ENCODE results near the gene PRPF39. TPM values are rescaled to one million over a fixed set of nuclear protein-coding genes. Genes with fewer than 3 reads are reported as not detected.

PRPF39 gene
- total and polyA plus RNA-seq, 3 donors from 2014 or later = 14.6 to 41.1 (median 30.9) TPM

GRCh38 chr14:45128963-45129629 lies 45.2 kb downstream of the PRPF39 start:
- H3K36me3 ChIP-seq (ENCODE audit: low read depth, missing control alignments) = no peaks in the 10 kb centered on the region
- no peaks in the 10 kb centered on the region for H3K27me3 ChIP-seq
- H3K27ac ChIP-seq = no peak overlapping the region
- intact Hi-C loops (cut with DNase I; ENCODE audit: low total_unique reads) = no loop called here
- no peak for DNase-seq
- H3K4me1 ChIP-seq = peaks cover 16% of the 10 kb centered on the region
- H3K9me3 ChIP-seq = no peaks in the 10 kb centered on the region
- TF ChIP-seq POLR2A (IDR thresholded peaks at IDR 0.05) = no peak
- TF ChIP-seq CTCF (IDR thresholded peaks at IDR 0.05) = no peak
- 32 to 67% methylated on average over 1 of the region's 1 CpG for WGBS, 2 donors
- H3K4me3 ChIP-seq = no peak overlapping the region

GRCh38 chr14:45133683-45134050 lies 49.8 kb downstream of the PRPF39 start:
- Histone ChIP-seq H3K4me3 (peak overlapping the region; percentile 86 to 93), H3K4me1 (peaks cover 22% of the 10 kb centered on the region), H3K9me3 (no peaks in the 10 kb centered on the region), H3K27ac (peak overlapping the region; percentile 91 to 93), H3K36me3 (ENCODE audit: low read depth, missing control alignments) (no peaks in the 10 kb centered on the region), H3K27me3 (no peaks in the 10 kb centered on the region)
- intact Hi-C loops (cut with DNase I; ENCODE audit: low total_unique reads) = loop anchor here (10.0 kb wide), 2 partner anchors 121 to 169 kb away; partner anchors contain the start of genes KLHL28, MIS18BP1 and TOGARAM1
- WGBS, 2 donors = 0 to 1% methylated on average over 9 of the region's 9 CpGs
- TF ChIP-seq CTCF (IDR thresholded peaks at IDR 0.05) (no peak), POLR2A (IDR thresholded peaks at IDR 0.05) (no peak)
- no peak for DNase-seq

- no peaks in the 10 kb centered on the region for H3K9me3 ChIP-seq
- intact Hi-C loops (cut with DNase I; ENCODE audit: low total_unique reads) = loop anchor here (10.0 kb wide), 2 partner anchors 120 to 170 kb away; partner anchors contain the start of genes KLHL28, MIS18BP1 and TOGARAM1
- peak; percentile 56 for TF ChIP-seq POLR2A (IDR thresholded peaks at IDR 0.05)
- no peak for TF ChIP-seq CTCF (IDR thresholded peaks at IDR 0.05)
- WGBS, 2 donors = 0% methylated on average over 8 to 53 of the region's 53 CpGs
- H3K4me3 ChIP-seq = peak within 1 kb of the TSS; percentile 86 to 93
- H3K36me3 ChIP-seq (ENCODE audit: low read depth, missing control alignments) = no peaks in the 10 kb centered on the region
- H3K27ac ChIP-seq = peak within 1 kb of the TSS; percentile 91 to 93
- peaks cover 22% of the 10 kb centered on the region for H3K4me1 ChIP-seq
- no peaks in the 10 kb centered on the region for H3K27me3 ChIP-seq
- DNase-seq = peak; percentile 100
Measured at GRCh38 chr14:45134051-45134958, 50.4 kb downstream of the PRPF39 start, which contains the start of gene FKBP3. Gene FKBP3 (minus strand): TSS chr14:45134481. CDS start chr14:45134456, 25 bp downstream.

GRCh38 chr14:45135156-45135555 lies 51.2 kb downstream of the PRPF39 start:
- intact Hi-C loops (cut with DNase I; ENCODE audit: low total_unique reads) = loop anchor here (10.0 kb wide), 2 partner anchors 120 to 170 kb away; partner anchors contain the start of genes KLHL28, MIS18BP1 and TOGARAM1
- Histone ChIP-seq H3K27ac (peak overlapping the region; percentile 91 to 93), H3K4me1 (peaks cover 22% of the 10 kb centered on the region), H3K36me3 (ENCODE audit: low read depth, missing control alignments) (no peaks in the 10 kb centered on the region), H3K27me3 (no peaks in the 10 kb centered on the region), H3K4me3 (peak overlapping the region; percentile 86 to 93), H3K9me3 (no peaks in the 10 kb centered on the region)
- DNase-seq = no peak
- TF ChIP-seq CTCF (IDR thresholded peaks at IDR 0.05) (no peak), POLR2A (IDR thresholded peaks at IDR 0.05) (no peak)
- WGBS, 2 donors = 0% methylated on average over 7 of the region's 7 CpGs
